Measurements from ENCODE around the gene TSPAN15.

DNA sequence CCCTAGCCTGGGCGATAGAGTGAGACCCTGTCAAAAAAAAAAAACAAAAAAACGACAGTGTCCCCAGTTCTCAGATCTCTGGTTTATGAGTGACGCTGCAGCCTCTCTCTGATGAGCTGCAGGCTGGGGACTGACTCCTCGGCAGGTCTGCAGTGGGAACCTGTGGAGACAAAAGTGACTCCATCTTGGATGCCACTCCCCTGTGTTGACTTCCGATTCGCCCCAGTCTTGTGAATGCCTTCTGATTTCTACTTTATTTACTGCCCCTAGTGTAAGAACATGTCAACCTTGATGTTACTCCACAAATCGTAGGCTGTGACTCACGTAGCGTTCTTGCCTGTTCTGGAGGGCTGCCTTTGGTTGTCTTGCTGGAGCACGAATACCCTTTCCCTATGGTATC lies 40.8 kb upstream of the TSPAN15 start:
- TF ChIP-seq ATF2 (tag by site-specific recombination; IDR thresholded peaks at IDR 0.05; ENCODE audit: low read depth): no peak
- no peak for TF ChIP-seq ZNF2 (tag by site-specific recombination; IDR thresholded peaks at IDR 0.05)
- TF ChIP-seq, protein P1, sequence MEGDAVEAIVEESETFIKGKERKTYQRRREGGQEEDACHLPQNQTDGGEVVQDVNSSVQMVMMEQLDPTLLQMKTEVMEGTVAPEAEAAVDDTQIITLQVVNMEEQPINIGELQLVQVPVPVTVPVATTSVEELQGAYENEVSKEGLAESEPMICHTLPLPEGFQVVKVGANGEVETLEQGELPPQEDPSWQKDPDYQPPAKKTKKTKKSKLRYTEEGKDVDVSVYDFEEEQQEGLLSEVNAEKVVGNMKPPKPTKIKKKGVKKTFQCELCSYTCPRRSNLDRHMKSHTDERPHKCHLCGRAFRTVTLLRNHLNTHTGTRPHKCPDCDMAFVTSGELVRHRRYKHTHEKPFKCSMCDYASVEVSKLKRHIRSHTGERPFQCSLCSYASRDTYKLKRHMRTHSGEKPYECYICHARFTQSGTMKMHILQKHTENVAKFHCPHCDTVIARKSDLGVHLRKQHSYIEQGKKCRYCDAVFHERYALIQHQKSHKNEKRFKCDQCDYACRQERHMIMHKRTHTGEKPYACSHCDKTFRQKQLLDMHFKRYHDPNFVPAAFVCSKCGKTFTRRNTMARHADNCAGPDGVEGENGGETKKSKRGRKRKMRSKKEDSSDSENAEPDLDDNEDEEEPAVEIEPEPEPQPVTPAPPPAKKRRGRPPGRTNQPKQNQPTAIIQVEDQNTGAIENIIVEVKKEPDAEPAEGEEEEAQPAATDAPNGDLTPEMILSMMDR (tag by site-specific recombination; IDR thresholded peaks at IDR 0.05): no peak
